ENCODE measurements around the gene ZBTB8A. TPM values are rescaled to one million over a fixed set of nuclear protein-coding genes. Genes with fewer than 3 reads are reported as not detected.

ZBTB8A gene
- total and polyA plus RNA-seq, 10 of the 15 experiments (the other 5 are each of a cell fraction or from before 2014, with no cell fraction given), result 0.48 to 4.7 (median 2.4) TPM

- no peak for TF ChIP-seq ZBTB11 (CRISPR knock-in tag; IDR thresholded peaks at IDR 0.05)
- no peak for TF ChIP-seq PRDM15 (CRISPR knock-in tag; IDR thresholded peaks at IDR 0.05)
- TF ChIP-seq ZNF274 (IDR thresholded peaks at IDR 0.05; ENCODE audit: insufficient read depth, insufficient read length), result no peak
- no peak for TF ChIP-seq SRF (IDR thresholded peaks at IDR 0.05; ENCODE audit: low read depth in 2 of 2, low read length in 2 of 2)
Measured at GRCh38 chr1:32509939-32510338, 29.3 kb upstream of the ZBTB8A start (continued).

- in situ Hi-C loops (cut with MboI), result no loop called here
- ChIA-PET CTCF (no interaction called here), POLR2A (no interaction called here), SMC1A (ENCODE audit: uncharacterized antibody, unreplicated experiment) (no interaction called here), RAD21 (ENCODE audit: unreplicated experiment) (no interaction called here)
- H3K27ac ChIP-seq (ENCODE audit: control insufficient read depth, insufficient read depth), result no peak overlapping the region
- no peaks in the 10 kb centered on the region for H3K79me2 ChIP-seq (ENCODE audit: control insufficient read depth, insufficient read depth, low read length)
- intact Hi-C loops (cut with micrococcal nuclease; ENCODE audit: unreplicated experiment), result no loop called here
- 80% methylated on average over 5 of the region's 5 CpGs for WGBS (ENCODE audit: insufficient coverage, insufficient replicate concordance, low lambda C conversion rate, missing lambda C conversion rate)
- ATAC-seq, result no peak
- H3K4me3 ChIP-seq, result no peak overlapping the region
- H4K20me1 ChIP-seq (ENCODE audit: control insufficient read depth, insufficient read depth), result no peaks in the 10 kb centered on the region
- no peak overlapping the region for H2AFZ ChIP-seq (ENCODE audit: control insufficient read depth, low read depth, low read length)
- peaks cover 9% of the 10 kb centered on the region for H3K4me1 ChIP-seq (ENCODE audit: control insufficient read depth, insufficient read depth, low read length)
- no peaks in the 10 kb centered on the region for H3K36me3 ChIP-seq (ENCODE audit: control insufficient read depth in 2 of 2, insufficient read depth in 2 of 2, low read length in 1 of 2)
- DNase-seq (ENCODE audit: low read depth, low spot score), result no peak
- no peak overlapping the region for H3K4me2 ChIP-seq (ENCODE audit: control insufficient read depth, insufficient read depth)
- TF ChIP-seq SREBF1 (IDR thresholded peaks at IDR 0.05; ENCODE audit: low read length), result no peak
- TF ChIP-seq PML (IDR thresholded peaks at IDR 0.05; ENCODE audit: low read length), result no peak
- no peak for TF ChIP-seq EED (IDR thresholded peaks at IDR 0.05; ENCODE audit: low read depth)
- no peak for TF ChIP-seq FOXK2 (IDR thresholded peaks at IDR 0.05)
- TF ChIP-seq ATF2 (IDR thresholded peaks at IDR 0.05; ENCODE audit: low read length), result no peak
- no peak for TF ChIP-seq PRDM15 (CRISPR knock-in tag; IDR thresholded peaks at IDR 0.05)
- no peak for FAIRE-seq
- no peak overlapping the region for H3K9ac ChIP-seq (ENCODE audit: control insufficient read depth, insufficient read depth, low read length)
- H3K9me3 ChIP-seq (replicated peaks; ENCODE audit: control insufficient read depth, insufficient read depth, low read length), result no peaks in the 10 kb centered on the region
- no TSS peak for BruUV-seq (replicated peaks)
- H3K27me3 ChIP-seq (replicated peaks in 1 of 2; ENCODE audit: control insufficient read depth in 2 of 2, insufficient read depth in 2 of 2, low read length in 1 of 2), result no peaks in the 10 kb centered on the region
Measured at GRCh38 chr1:32516402-32516801, 22.8 kb upstream of the ZBTB8A start.
